GM18873 (cell line): ENCODE results near the gene TBC1D5.

Experiments used
- ATAC-seq: cut with Tn5 transposase; IDR thresholded peaks from one replicate; pipeline ENCODE4 v1.9.1; 2021; ENCODE audit warnings: mild to moderate bottlenecking, moderate library complexity, moderate number of reproducible peaks; ENCODE audit not compliant: unreplicated experiment, low FRiP score

Gene TBC1D5

GRCh38 chr3:17322106-17322793, 420.2 kb downstream of the TBC1D5 start:
- no peak for ATAC-seq

DNA sequence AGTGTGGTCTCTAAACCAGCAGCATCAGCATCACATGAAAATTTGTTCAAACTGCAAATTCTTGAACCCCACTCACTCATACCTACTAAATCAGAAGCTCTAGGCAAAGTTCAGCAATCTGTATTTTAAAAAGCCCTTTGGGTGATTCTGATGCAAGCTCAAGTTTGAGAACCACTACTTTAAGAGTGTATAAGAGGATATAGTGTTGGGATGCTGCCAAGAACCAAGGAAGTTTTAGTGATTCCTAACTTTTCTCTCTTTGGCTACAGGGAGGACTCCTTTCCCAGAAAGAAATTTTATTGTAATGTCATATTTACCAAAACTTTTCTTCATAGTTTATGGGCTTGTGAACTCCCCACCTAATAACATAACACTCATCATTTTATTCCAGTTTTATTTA, 422.2 kb downstream of the TBC1D5 start:
- no peak for ATAC-seq

DNA sequence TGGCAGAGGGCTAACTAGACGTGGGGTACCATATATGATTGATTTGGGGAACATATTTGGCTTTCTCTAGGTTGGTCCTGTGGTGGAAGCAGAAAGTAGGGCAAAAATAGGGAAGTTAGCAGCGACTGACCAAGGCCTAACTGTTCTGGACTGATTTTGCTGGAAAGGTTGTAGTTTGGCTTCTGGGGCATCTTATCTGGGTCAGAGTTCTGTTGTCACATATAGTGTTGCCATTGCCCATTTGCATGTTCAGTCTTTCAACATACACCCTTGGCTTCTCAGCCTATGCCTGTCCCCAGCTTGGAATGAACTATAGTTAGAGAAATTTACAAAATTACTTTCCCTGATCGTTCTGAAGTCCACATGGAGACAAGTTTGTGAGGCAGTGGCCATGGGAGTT, 426.5 kb downstream of the TBC1D5 start:
- no peak for ATAC-seq

- no peak for ATAC-seq
These were observed 428.3 kb downstream of the TBC1D5 start for GRCh38 chr3:17314171-17314570.

- ATAC-seq, result no peak
These were observed 428.7 kb downstream of the TBC1D5 start for GRCh38 chr3:17313746-17314145.

DNA sequence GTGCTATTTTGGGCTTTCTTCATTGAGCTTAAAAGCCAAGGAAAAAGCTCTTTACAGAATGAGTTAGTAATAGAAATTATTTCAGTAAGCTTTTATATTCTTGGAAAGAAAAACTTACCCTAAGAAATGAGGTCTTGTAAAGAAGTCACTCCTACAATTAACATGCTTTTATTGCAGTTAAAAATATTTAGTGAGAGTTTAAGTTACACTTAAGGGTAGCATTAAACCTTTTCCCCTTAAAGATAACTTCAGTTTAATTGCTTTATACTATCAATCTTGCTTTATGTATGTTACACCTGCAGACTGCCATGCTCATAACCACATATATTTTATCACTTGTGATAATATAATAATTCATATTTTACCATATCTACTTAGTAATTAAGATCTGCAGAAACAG, 431.4 kb downstream of the TBC1D5 start:
- no peak for ATAC-seq

DNA sequence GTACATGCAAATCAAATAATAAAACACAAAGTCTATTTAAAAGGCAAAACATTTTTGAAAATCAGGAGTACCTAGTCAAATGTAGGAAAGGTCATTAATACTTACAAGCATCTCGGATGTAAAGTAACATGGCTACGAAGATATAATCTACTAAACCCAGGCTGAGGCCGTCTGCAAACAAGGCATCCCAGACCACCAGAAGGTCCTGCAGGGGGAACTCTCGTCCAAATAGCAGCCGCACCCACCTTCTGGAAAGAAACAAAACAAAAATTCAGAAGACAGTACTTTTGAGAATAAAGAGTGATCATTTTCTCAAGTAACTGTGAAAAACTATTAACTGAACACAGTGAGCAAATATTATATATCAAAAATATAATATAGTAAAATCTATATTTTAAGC, 434.5 kb downstream of the TBC1D5 start:
- ATAC-seq, result no peak

GRCh38 chr3:17307482-17307881, 434.9 kb downstream of the TBC1D5 start:
- no peak for ATAC-seq

DNA sequence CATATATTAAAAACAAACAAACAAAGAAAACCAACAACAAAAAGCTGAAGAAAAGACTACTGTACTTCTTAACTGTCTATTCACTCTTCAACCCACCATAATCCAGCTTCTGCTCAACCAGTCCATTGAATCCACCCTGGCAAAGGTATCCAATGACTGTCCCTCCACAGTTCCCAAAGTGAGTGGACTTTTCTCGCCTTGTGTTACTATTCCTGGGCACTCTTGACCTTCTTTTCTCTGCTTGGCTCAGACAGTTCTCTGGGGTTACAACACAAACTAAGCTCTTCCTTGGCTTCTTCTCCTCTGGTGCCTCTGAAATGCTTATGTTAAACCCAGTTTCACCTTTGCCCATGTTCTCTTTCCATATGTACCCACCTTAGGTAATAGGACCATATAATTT, 437.5 kb downstream of the TBC1D5 start:
- no peak for ATAC-seq

DNA sequence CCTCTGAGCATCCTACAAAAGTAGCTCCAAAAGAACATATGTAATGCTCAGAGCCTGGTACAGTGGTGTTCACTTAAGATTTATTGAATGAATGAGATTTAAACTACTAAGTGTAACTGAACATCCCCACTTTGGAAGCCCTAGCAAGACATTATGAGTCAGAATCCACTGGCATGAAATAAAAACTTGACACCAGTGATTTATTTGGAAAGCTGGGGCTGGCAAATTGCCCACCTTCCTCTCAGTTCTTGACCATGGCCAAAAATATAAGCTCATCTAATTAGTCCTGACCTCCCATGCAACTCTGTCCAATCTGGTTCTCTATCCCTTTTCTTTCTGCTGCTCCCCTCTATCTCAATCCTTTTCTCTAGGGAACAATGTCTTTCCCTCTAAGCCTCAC, 439.7 kb downstream of the TBC1D5 start:
- no peak for ATAC-seq

- ATAC-seq, result no peak
These were observed 440.3 kb downstream of the TBC1D5 start for GRCh38 chr3:17302170-17302569.

DNA sequence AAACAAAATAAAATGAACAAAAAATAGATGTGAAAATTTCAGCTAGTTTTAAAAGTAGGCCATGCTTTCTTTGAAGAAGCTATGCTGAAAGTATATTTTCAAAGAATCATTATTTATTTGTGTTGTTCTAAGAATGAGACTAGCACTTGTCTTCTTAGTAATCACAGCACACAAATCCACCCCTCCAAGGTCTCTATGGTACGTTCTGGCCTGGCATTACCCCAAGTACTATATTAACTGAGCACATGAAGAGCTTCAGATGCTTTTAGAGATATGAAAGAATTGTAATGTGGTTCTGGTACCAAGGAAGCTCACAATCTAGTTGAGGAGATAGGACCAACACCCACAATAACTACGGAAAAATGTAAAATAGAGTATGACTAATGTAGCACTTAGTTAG, 441.2 kb downstream of the TBC1D5 start:
- no peak for ATAC-seq

- no peak for ATAC-seq
These were observed 442.0 kb downstream of the TBC1D5 start for GRCh38 chr3:17300441-17300840.

- ATAC-seq, result no peak
These were observed 444.4 kb downstream of the TBC1D5 start for GRCh38 chr3:17298038-17298437.

GRCh38 chr3:17292556-17292955, 449.9 kb downstream of the TBC1D5 start:
- ATAC-seq, result no peak

DNA sequence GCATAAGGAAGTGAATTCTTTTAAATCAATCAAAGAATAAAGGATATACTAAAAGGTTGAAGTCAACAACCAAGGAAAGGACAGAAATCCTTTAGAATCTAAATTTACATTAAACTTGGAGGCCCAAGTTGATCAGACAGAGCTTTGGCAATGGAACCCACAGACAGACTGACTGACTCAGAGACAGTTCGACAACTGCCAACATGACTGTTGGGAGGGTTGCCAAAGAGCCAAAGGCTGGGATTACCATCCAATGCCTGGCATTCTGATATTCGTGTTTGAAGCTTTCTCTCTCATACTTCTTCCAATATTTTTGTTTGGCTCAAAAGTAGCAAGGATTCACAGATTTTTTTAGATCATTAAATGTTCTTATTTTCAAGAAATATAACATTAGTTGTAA, 451.5 kb downstream of the TBC1D5 start:
- no peak for ATAC-seq

GRCh38 chr3:17288839-17289399, 453.5 kb downstream of the TBC1D5 start:
- no peak for ATAC-seq

- no peak for ATAC-seq
These were observed 455.3 kb downstream of the TBC1D5 start for GRCh38 chr3:17287006-17287689.

DNA sequence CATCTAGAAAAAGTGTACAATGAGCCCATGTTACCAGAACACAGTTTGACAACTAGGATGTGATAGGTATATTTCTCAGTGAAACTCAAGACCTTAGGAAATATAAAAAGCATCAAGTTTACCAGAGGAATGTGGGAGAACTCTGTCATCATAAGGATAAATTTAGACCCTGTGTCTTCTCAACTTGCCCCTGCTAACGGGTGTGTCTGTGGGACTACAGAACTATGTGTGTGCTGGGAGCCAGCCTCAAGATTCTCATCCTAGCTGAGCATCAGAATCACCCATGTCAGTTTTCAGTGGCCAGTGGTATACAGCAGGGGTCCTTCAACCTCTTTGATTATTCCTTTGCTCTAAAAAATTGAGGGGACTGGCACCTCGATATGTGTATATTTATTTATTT, 464.4 kb downstream of the TBC1D5 start:
- no peak for ATAC-seq

DNA sequence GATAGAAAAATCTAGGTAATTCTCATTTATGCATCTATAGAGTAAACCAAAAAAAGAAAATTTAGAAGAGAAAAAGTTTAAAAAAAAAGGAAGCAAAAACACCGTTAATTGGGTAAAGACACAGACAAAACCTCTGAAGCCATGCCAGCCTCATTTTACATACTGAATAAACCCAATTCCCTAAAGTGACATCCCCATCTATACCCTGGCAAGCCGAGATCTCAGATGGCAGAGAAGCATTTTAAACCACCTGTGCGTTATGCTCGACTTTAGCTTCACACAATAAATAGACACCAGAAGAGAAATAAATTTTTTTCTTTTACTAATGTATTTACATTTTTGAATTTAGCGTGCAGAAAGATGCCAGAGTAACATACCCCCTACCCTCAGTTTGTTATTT, 475.6 kb downstream of the TBC1D5 start:
- no peak for ATAC-seq

- ATAC-seq, result no peak
These were observed 480.6 kb downstream of the TBC1D5 start for GRCh38 chr3:17261627-17262369.
